Measurements from ENCODE around the gene MOGAT2. TPM values are rescaled to one million over a fixed set of nuclear protein-coding genes. Genes with fewer than 3 reads are reported as not detected.

Gene MOGAT2
- total RNA-seq, 1 experiment from 2014 or later = not detected

- Mint-ChIP-seq H3K4me1 (ENCODE audit: low read depth, unreplicated experiment) (peaks cover 9% of the 10 kb centered on the region), H3K36me3 (ENCODE audit: insufficient read depth, unreplicated experiment) (no peaks in the 10 kb centered on the region), H3K27ac (ENCODE audit: unreplicated experiment) (no peak overlapping the region), H3K27me3 (ENCODE audit: unreplicated experiment) (no peaks in the 10 kb centered on the region), H3K9me3 (ENCODE audit: low read depth, unreplicated experiment) (no peaks in the 10 kb centered on the region), H3K4me3 (ENCODE audit: low read depth, unreplicated experiment) (no peak overlapping the region)
- CTCF ChIA-PET = interaction anchor here (0.5 to 1.2 kb wide), 3 partner anchors 23 to 645 kb away, joined by 4 to 7 read pairs (median 5); no protein-coding TSS in a partner anchor
- TF ChIP-seq CTCF (IDR thresholded peaks at IDR 0.05; ENCODE audit: unreplicated experiment) = no peak
- DNase-seq = no peak
- BruUV-seq (replicated peaks) = no TSS peak
- intact Hi-C loops (cut with micrococcal nuclease; ENCODE audit: unreplicated experiment) = no loop called here
These were observed 45.2 kb downstream of the MOGAT2 start for GRCh38 chr11:75762885-75763284.

GRCh38 chr11:75763846-75764245 is 46.2 kb downstream of the MOGAT2 start:
- peaks cover 7% of the 10 kb centered on the region for H3K36me3 Mint-ChIP-seq (ENCODE audit: insufficient read depth, unreplicated experiment)
- intact Hi-C loops (cut with micrococcal nuclease; ENCODE audit: unreplicated experiment) = no loop called here
- no TSS peak for BruUV-seq (replicated peaks)
- CTCF ChIA-PET = no interaction called here
- no peak overlapping the region for H3K27ac Mint-ChIP-seq (ENCODE audit: unreplicated experiment)
- TF ChIP-seq CTCF (IDR thresholded peaks at IDR 0.05; ENCODE audit: unreplicated experiment) = no peak
- H3K9me3 Mint-ChIP-seq (ENCODE audit: low read depth, unreplicated experiment) = no peaks in the 10 kb centered on the region
- H3K4me1 Mint-ChIP-seq (ENCODE audit: low read depth, unreplicated experiment) = peaks cover 11% of the 10 kb centered on the region
- DNase-seq = no peak
- H3K27me3 Mint-ChIP-seq (ENCODE audit: unreplicated experiment) = no peaks in the 10 kb centered on the region
- H3K4me3 Mint-ChIP-seq (ENCODE audit: low read depth, unreplicated experiment) = no peak overlapping the region

- TF ChIP-seq CTCF (IDR thresholded peaks at IDR 0.05; ENCODE audit: unreplicated experiment) = no peak
- H3K4me3 Mint-ChIP-seq (ENCODE audit: low read depth, unreplicated experiment) = no peak overlapping the region
- H3K4me1 Mint-ChIP-seq (ENCODE audit: low read depth, unreplicated experiment) = peaks cover 15% of the 10 kb centered on the region
- no peak for DNase-seq
- no TSS peak for BruUV-seq (replicated peaks)
- CTCF ChIA-PET = no interaction called here
- H3K9me3 Mint-ChIP-seq (ENCODE audit: low read depth, unreplicated experiment) = no peaks in the 10 kb centered on the region
- intact Hi-C loops (cut with micrococcal nuclease; ENCODE audit: unreplicated experiment) = no loop called here
- peaks cover 10% of the 10 kb centered on the region for H3K27me3 Mint-ChIP-seq (ENCODE audit: unreplicated experiment)
- no peak overlapping the region for H3K27ac Mint-ChIP-seq (ENCODE audit: unreplicated experiment)
- peaks cover 7% of the 10 kb centered on the region for H3K36me3 Mint-ChIP-seq (ENCODE audit: insufficient read depth, unreplicated experiment)
These were observed 47.5 kb downstream of the MOGAT2 start for GRCh38 chr11:75765116-75765515.

- DNase-seq = no peak
- intact Hi-C loops (cut with micrococcal nuclease; ENCODE audit: unreplicated experiment) = no loop called here
- CTCF ChIA-PET = no interaction called here
- Mint-ChIP-seq H3K9me3 (ENCODE audit: low read depth, unreplicated experiment) (no peaks in the 10 kb centered on the region), H3K4me3 (ENCODE audit: low read depth, unreplicated experiment) (no peak overlapping the region), H3K27ac (ENCODE audit: unreplicated experiment) (no peak overlapping the region), H3K27me3 (ENCODE audit: unreplicated experiment) (peaks cover 19% of the 10 kb centered on the region), H3K36me3 (ENCODE audit: insufficient read depth, unreplicated experiment) (peaks cover 7% of the 10 kb centered on the region), H3K4me1 (ENCODE audit: low read depth, unreplicated experiment) (peaks cover 20% of the 10 kb centered on the region)
- no peak for TF ChIP-seq CTCF (IDR thresholded peaks at IDR 0.05; ENCODE audit: unreplicated experiment)
- BruUV-seq (replicated peaks) = no TSS peak
These were observed 49.0 kb downstream of the MOGAT2 start for GRCh38 chr11:75766443-75767227.
